Activated CD4-positive, alpha-beta memory T cell treated with anti-CD3 and anti-CD28 coated beads for 36 hours (primary cell): Measurements from ENCODE around the gene SERPINA12. TPM values are rescaled to one million over a fixed set of nuclear protein-coding genes. Genes with fewer than 3 reads are reported as not detected.

Experiments
- CTCF ChIA-PET: fragments of 350-600 bp; sonication (Branson Sonifier 250); formaldehyde crosslinking; loops from one replicate; lab custom pipeline; 2021; ENCODE audit warnings: antibody characterized with exemption, inconsistent platforms; lab: Charles Lee
- POLR2A ChIA-PET: fragments of 350-600 bp; sonication (Branson Sonifier 250); formaldehyde crosslinking; loops from one replicate; lab custom pipeline; 2021; ENCODE audit warnings: antibody characterized with exemption; lab: Charles Lee
- DNase-seq: peaks from one replicate; pipeline ENCODE4 v3.0.0-alpha.2; 2020
- H3K27ac Mint-ChIP-seq: one replicate; pipeline ENCODE4 v1.8.0; 2021; ENCODE audit warnings: mixed read lengths
- H3K27me3 Mint-ChIP-seq: one replicate; pipeline ENCODE4 v1.8.0; 2021; ENCODE audit warnings: mixed read lengths
- H3K36me3 Mint-ChIP-seq: one replicate; pipeline ENCODE4 v1.8.0; 2021; ENCODE audit warnings: mixed read lengths
- H3K4me1 Mint-ChIP-seq: one replicate; pipeline ENCODE4 v1.8.0; 2021; ENCODE audit warnings: low read depth, mixed read lengths
- H3K4me3 Mint-ChIP-seq: one replicate; pipeline ENCODE4 v1.8.0; 2021; ENCODE audit warnings: mild to moderate bottlenecking, mixed read lengths
- H3K9me3 Mint-ChIP-seq: one replicate; pipeline ENCODE4 v1.8.0; 2021; ENCODE audit warnings: mixed read lengths
- intact Hi-C: fragments of 100-400 bp; cut with micrococcal nuclease; formaldehyde crosslinking; loops from one replicate; pipeline ENCODE4 v1.15.1; 2023
- total RNA-seq, 2 experiments: library from RNA; stranded (reverse); gene quantifications; one replicate each; pipeline ENCODE4 v1.2.3, GENCODE V29; 2021

The SERPINA12 gene
- total RNA-seq, 2 experiments from 2014 or later: not detected

GRCh38 chr14:94469261-94469660, 40.0 kb downstream of the SERPINA12 start:
- peaks cover 10% of the 10 kb centered on the region for H3K9me3 Mint-ChIP-seq
- H3K27ac Mint-ChIP-seq: no peak overlapping the region
- intact Hi-C loops: no loop called here
- no peak overlapping the region for H3K4me3 Mint-ChIP-seq
- DNase-seq: no peak
- POLR2A ChIA-PET: no interaction called here
- H3K27me3 Mint-ChIP-seq: peaks cover 15% of the 10 kb centered on the region
- no peaks in the 10 kb centered on the region for H3K36me3 Mint-ChIP-seq
- CTCF ChIA-PET: interaction anchor here (0.9 kb wide), 1 partner anchor 35 kb away, joined by 3 read pairs; no protein-coding TSS in a partner anchor
- no peaks in the 10 kb centered on the region for H3K4me1 Mint-ChIP-seq

- intact Hi-C loops: no loop called here
- ChIA-PET POLR2A (no interaction called here), CTCF (no interaction called here)
- Mint-ChIP-seq H3K36me3 (no peaks in the 10 kb centered on the region), H3K9me3 (peaks cover 12% of the 10 kb centered on the region), H3K27ac (no peak overlapping the region), H3K4me3 (no peak overlapping the region), H3K4me1 (no peaks in the 10 kb centered on the region), H3K27me3 (peaks cover 15% of the 10 kb centered on the region)
- no peak for DNase-seq
Observed at GRCh38 chr14:94467728-94468520, 41.3 kb downstream of the SERPINA12 start.

GRCh38 chr14:94466706-94467370, 42.4 kb downstream of the SERPINA12 start:
- no peak for DNase-seq
- Mint-ChIP-seq H3K27ac (no peak overlapping the region), H3K27me3 (peaks cover 12% of the 10 kb centered on the region), H3K9me3 (peaks cover 12% of the 10 kb centered on the region), H3K4me3 (no peak overlapping the region), H3K4me1 (no peaks in the 10 kb centered on the region), H3K36me3 (no peaks in the 10 kb centered on the region)
- POLR2A ChIA-PET: no interaction called here
- CTCF ChIA-PET: interaction anchor here (1.6 kb wide), 1 partner anchor 20 kb away, joined by 8 read pairs; no protein-coding TSS in a partner anchor
- intact Hi-C loops: no loop called here

- H3K9me3 Mint-ChIP-seq: peaks cover 12% of the 10 kb centered on the region
- DNase-seq: no peak
- H3K4me1 Mint-ChIP-seq: no peaks in the 10 kb centered on the region
- ChIA-PET POLR2A (no interaction called here), CTCF (interaction anchor here (1.6 kb wide), 1 partner anchor 21 kb away, joined by 8 read pairs; no protein-coding TSS in a partner anchor)
- intact Hi-C loops: no loop called here
- peaks cover 13% of the 10 kb centered on the region for H3K27me3 Mint-ChIP-seq
- no peak overlapping the region for H3K27ac Mint-ChIP-seq
- H3K4me3 Mint-ChIP-seq: no peak overlapping the region
- H3K36me3 Mint-ChIP-seq: no peaks in the 10 kb centered on the region
Observed at GRCh38 chr14:94465042-94465441, 44.2 kb downstream of the SERPINA12 start.

GRCh38 chr14:94464290-94464689, 45.0 kb downstream of the SERPINA12 start:
- Mint-ChIP-seq H3K4me1 (no peaks in the 10 kb centered on the region), H3K27ac (no peak overlapping the region), H3K9me3 (peaks cover 12% of the 10 kb centered on the region), H3K27me3 (peaks cover 14% of the 10 kb centered on the region), H3K4me3 (no peak overlapping the region), H3K36me3 (no peaks in the 10 kb centered on the region)
- DNase-seq: no peak
- ChIA-PET CTCF (no interaction called here), POLR2A (no interaction called here)
- intact Hi-C loops: no loop called here

GRCh38 chr14:94462763-94463572, 46.3 kb downstream of the SERPINA12 start:
- DNase-seq: no peak
- no peak overlapping the region for H3K27ac Mint-ChIP-seq
- H3K27me3 Mint-ChIP-seq: peaks cover 14% of the 10 kb centered on the region
- POLR2A ChIA-PET: no interaction called here
- H3K4me1 Mint-ChIP-seq: no peaks in the 10 kb centered on the region
- CTCF ChIA-PET: no interaction called here
- H3K9me3 Mint-ChIP-seq: peaks cover 12% of the 10 kb centered on the region
- intact Hi-C loops: no loop called here
- no peak overlapping the region for H3K4me3 Mint-ChIP-seq
- H3K36me3 Mint-ChIP-seq: no peaks in the 10 kb centered on the region

GRCh38 chr14:94462219-94462551, 47.1 kb downstream of the SERPINA12 start:
- Mint-ChIP-seq H3K4me1 (no peaks in the 10 kb centered on the region), H3K9me3 (peaks cover 12% of the 10 kb centered on the region), H3K27ac (no peak overlapping the region), H3K27me3 (peaks cover 12% of the 10 kb centered on the region), H3K36me3 (no peaks in the 10 kb centered on the region), H3K4me3 (no peak overlapping the region)
- no peak for DNase-seq
- POLR2A ChIA-PET: no interaction called here
- CTCF ChIA-PET: no interaction called here
- intact Hi-C loops: no loop called here

GRCh38 chr14:94461526-94462218, 47.6 kb downstream of the SERPINA12 start:
- H3K4me3 Mint-ChIP-seq: no peak overlapping the region
- H3K4me1 Mint-ChIP-seq: no peaks in the 10 kb centered on the region
- peaks cover 12% of the 10 kb centered on the region for H3K27me3 Mint-ChIP-seq
- intact Hi-C loops: no loop called here
- H3K27ac Mint-ChIP-seq: no peak overlapping the region
- DNase-seq: no peak
- peaks cover 12% of the 10 kb centered on the region for H3K9me3 Mint-ChIP-seq
- ChIA-PET CTCF (no interaction called here), POLR2A (no interaction called here)
- H3K36me3 Mint-ChIP-seq: no peaks in the 10 kb centered on the region

- DNase-seq: no peak
- intact Hi-C loops: no loop called here
- peaks cover 12% of the 10 kb centered on the region for H3K27me3 Mint-ChIP-seq
- H3K9me3 Mint-ChIP-seq: peaks cover 9% of the 10 kb centered on the region
- no peak overlapping the region for H3K4me3 Mint-ChIP-seq
- H3K27ac Mint-ChIP-seq: no peak overlapping the region
- no peaks in the 10 kb centered on the region for H3K4me1 Mint-ChIP-seq
- no peaks in the 10 kb centered on the region for H3K36me3 Mint-ChIP-seq
- CTCF ChIA-PET: no interaction called here
- POLR2A ChIA-PET: no interaction called here
Observed at GRCh38 chr14:94460631-94461416, 48.4 kb downstream of the SERPINA12 start.

- Mint-ChIP-seq H3K9me3 (no peaks in the 10 kb centered on the region), H3K27ac (no peak overlapping the region), H3K27me3 (peaks cover 18% of the 10 kb centered on the region), H3K4me1 (no peaks in the 10 kb centered on the region), H3K4me3 (no peak overlapping the region), H3K36me3 (no peaks in the 10 kb centered on the region)
- intact Hi-C loops: no loop called here
- ChIA-PET CTCF (interaction anchor here (1.3 kb wide), 1 partner anchor 27 kb away, joined by 3 read pairs; no protein-coding TSS in a partner anchor), POLR2A (no interaction called here)
- no peak for DNase-seq
Observed at GRCh38 chr14:94458558-94459205, 50.6 kb downstream of the SERPINA12 start.

- Mint-ChIP-seq H3K4me1 (no peaks in the 10 kb centered on the region), H3K27ac (no peak overlapping the region), H3K4me3 (no peak overlapping the region), H3K9me3 (no peaks in the 10 kb centered on the region), H3K27me3 (peaks cover 21% of the 10 kb centered on the region), H3K36me3 (no peaks in the 10 kb centered on the region)
- POLR2A ChIA-PET: no interaction called here
- CTCF ChIA-PET: no interaction called here
- intact Hi-C loops: no loop called here
- DNase-seq: no peak
Observed at GRCh38 chr14:94458096-94458495, 51.2 kb downstream of the SERPINA12 start.
